Tibial artery (tissue), 4 donors: ENCODE measurements around the gene ANGPT4.
A peak's percentile ranks its signal among the peaks of the same experiment; 100 is the strongest.

ENCODE experiments used
- DNase-seq, 2 donors: peaks; one replicate each; pipeline ENCODE4 v3.0.0-alpha.2; 2019
- H3K27ac ChIP-seq, 2 donors: fragments of 200-600 bp; sonication (generic) in 1 of 2; 1 replicate in 1 of 2; 2 replicates in 1 of 2; pipeline ENCODE4 v1.5.1; 2018 to 2019; ENCODE audit warnings: mild to moderate bottlenecking in 1 of 2
- H3K27me3 ChIP-seq, 2 donors: fragments of 200-600 bp; sonication (generic) in 1 of 2; one replicate each; pipeline versions ENCODE4 v1.5.1 to v1.6.0; 2016 to 2019
- H3K36me3 ChIP-seq, 3 donors: fragments of 200-600 bp; sonication (generic) in 2 of 3; one replicate each; pipeline ENCODE4 v1.5.1; 2016 to 2019; ENCODE audit warnings: mild to moderate bottlenecking in 2 of 3
- H3K4me1 ChIP-seq, 4 donors: fragments of 200-600 bp; sonication (generic) in 2 of 4; 1 replicate in 3 of 4; 2 replicates in 1 of 4; pipeline ENCODE4 v1.5.1; 2016 to 2019
- H3K4me3 ChIP-seq, 2 donors: fragments of 200-600 bp; sonication (generic) in 1 of 2; 1 replicate in 1 of 2; 2 replicates in 1 of 2; pipeline ENCODE4 v1.5.1; 2018 to 2019; ENCODE audit warnings: mild to moderate bottlenecking in 2 of 2
- H3K9me3 ChIP-seq, 3 donors: fragments of 200-600 bp; sonication (generic) in 1 of 3; one replicate each; pipeline ENCODE4 v1.5.1; 2016 to 2019
- intact Hi-C: fragments of 100-400 bp; cut with DNase I; formaldehyde crosslinking; loops from one replicate; pipeline ENCODE4 v1.15.0; 2023; ENCODE audit warnings: low total_unique reads
- TF ChIP-seq, protein P1 (sequence below), 2 experiments: fragments of 200-600 bp in 1 of 2; fragments of 450-650 bp in 1 of 2; IDR thresholded peaks; one replicate each; pipeline ENCODE4 v1.5.1; 2017 to 2019; ENCODE audit warnings: antibody characterized with exemption in 2 of 2, mild to moderate bottlenecking in 1 of 2, moderate library complexity in 1 of 2

Gene ANGPT4

DNA sequence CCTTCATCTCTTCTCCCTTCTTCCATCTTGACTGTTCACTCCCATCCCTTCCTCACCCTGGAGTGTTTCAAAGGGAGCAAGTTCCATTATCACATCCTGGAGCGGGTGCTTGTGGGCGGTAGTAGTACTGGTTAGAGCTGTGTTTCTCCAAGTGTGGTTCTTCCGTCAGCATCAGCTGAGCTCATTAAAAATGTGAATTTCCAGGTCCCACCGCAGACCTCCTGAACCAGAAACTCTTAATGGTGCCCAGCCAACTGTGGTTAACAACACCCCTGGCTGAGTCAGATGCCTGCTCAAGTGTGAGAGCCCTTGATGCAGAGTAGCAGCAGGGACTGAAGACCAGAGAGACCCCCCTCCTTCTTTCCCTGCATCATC is 24.4 kb downstream of the ANGPT4 start:
- intact Hi-C loops: no loop called here
- DNase-seq: peak in 1 of 2 donors; percentile 45
- no peaks in the 10 kb centered on the region for H3K9me3 ChIP-seq
- H3K27me3 ChIP-seq: no peaks in the 10 kb centered on the region
- no peak overlapping the region for H3K4me3 ChIP-seq
- H3K36me3 ChIP-seq: no peaks in the 10 kb centered on the region
- peak overlapping the region; percentile 10 to 49 for H3K27ac ChIP-seq
- peaks cover 4 to 41% (median 29%) of the 10 kb centered on the region in 4 donors for H3K4me1 ChIP-seq
- TF ChIP-seq, protein P1, sequence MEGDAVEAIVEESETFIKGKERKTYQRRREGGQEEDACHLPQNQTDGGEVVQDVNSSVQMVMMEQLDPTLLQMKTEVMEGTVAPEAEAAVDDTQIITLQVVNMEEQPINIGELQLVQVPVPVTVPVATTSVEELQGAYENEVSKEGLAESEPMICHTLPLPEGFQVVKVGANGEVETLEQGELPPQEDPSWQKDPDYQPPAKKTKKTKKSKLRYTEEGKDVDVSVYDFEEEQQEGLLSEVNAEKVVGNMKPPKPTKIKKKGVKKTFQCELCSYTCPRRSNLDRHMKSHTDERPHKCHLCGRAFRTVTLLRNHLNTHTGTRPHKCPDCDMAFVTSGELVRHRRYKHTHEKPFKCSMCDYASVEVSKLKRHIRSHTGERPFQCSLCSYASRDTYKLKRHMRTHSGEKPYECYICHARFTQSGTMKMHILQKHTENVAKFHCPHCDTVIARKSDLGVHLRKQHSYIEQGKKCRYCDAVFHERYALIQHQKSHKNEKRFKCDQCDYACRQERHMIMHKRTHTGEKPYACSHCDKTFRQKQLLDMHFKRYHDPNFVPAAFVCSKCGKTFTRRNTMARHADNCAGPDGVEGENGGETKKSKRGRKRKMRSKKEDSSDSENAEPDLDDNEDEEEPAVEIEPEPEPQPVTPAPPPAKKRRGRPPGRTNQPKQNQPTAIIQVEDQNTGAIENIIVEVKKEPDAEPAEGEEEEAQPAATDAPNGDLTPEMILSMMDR (IDR thresholded peaks at IDR 0.05): no peak

DNA sequence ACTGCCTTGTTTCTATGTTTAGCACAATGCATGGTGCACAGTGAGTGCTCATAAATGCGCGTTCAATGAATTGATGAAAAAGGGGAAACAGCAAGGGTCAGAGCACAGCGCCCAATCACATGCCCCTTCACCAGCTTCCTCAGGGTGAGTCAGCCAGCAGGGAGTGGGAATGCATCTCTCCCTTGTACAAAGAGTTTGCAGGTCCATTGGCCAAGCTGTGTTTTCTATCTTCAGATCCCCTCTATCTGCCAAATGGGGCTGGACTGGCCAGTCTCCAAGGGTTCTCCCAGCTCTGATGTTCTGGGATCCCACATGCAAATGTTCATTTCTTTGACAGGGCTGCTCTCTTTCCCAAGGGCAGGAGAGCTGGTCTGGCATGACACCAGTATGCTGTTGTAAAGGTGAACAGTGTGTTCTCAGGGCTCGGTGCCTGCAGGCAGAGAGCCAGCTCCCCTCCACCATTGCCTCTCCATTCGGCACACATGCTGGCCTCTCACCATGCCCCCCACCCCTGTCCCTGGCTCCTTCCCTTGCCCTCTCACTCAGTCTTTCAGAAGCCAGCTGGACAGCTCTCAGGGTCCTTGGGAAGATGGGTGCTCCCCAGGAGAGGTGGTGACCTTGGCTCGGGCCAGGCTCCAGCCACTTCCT is 25.0 kb downstream of the ANGPT4 start:
- Histone ChIP-seq H3K27me3 (no peaks in the 10 kb centered on the region), H3K4me3 (no peak overlapping the region), H3K4me1 (peaks cover 4 to 45% (median 29%) of the 10 kb centered on the region in 4 donors), H3K9me3 (no peaks in the 10 kb centered on the region), H3K27ac (peak overlapping the region; percentile 10 to 49), H3K36me3 (no peaks in the 10 kb centered on the region)
- TF ChIP-seq, protein P1 (IDR thresholded peaks at IDR 0.05): no peak
- intact Hi-C loops: no loop called here
- peak; percentile 85 to 88 for DNase-seq

DNA sequence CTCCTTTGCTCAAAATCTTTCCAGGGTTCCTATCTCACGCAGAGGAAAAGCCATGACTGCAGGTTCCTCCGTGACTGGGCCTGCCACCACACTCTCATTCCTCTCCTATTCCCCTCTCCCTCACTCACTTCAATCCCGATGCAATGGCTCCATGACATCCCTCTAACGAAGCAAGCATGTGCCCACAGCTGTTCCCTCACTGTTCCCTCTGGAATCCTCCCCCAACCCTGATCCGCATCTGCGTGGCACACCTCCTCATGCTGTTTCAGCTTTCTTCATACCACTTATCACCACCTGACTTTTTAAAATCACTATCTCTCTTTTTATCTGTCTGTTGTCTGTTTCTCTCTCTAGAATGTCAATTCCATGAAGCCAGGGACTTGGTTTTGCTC is 25.5 kb downstream of the ANGPT4 start:
- Histone ChIP-seq H3K27me3 (no peaks in the 10 kb centered on the region), H3K9me3 (no peaks in the 10 kb centered on the region), H3K4me1 (peaks cover 4 to 50% (median 32%) of the 10 kb centered on the region in 4 donors), H3K27ac (peak overlapping the region; percentile 10 to 49), H3K4me3 (no peak overlapping the region), H3K36me3 (no peaks in the 10 kb centered on the region)
- intact Hi-C loops: no loop called here
- TF ChIP-seq, protein P1 (IDR thresholded peaks at IDR 0.05): no peak
- no peak for DNase-seq

DNA sequence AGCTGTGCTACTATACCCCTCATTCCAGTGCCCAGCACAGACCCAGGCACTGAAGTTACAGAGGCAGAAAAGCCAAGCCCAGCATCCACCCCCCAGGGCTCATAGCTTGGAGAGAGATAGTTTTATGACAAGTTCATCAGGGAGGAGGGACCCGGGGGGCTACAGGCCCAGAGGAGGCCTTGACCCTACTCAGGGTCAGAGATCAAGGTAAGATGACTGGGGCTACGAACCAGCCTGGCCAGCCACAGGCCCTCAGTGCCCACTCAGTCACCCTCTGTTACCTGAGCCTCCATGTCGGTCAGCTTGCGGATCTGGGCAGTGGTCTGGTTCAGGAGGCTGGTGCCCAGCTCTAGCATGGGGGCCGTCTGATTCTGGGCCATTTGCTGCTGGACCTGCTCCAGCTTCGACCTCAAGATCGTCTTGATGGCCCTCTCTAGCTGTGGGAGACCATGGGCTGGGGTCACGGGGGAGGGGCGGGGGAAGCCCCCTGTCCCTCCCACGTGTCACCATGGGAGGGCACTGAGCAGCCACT is 26.1 kb downstream of the ANGPT4 start:
- no peak for DNase-seq
- Histone ChIP-seq H3K9me3 (no peaks in the 10 kb centered on the region), H3K27ac (peak overlapping the region in 1 of 2 donors; percentile 10), H3K4me3 (no peak overlapping the region), H3K27me3 (no peaks in the 10 kb centered on the region), H3K4me1 (peaks cover 4 to 56% (median 37%) of the 10 kb centered on the region in 4 donors), H3K36me3 (no peaks in the 10 kb centered on the region)
- TF ChIP-seq, protein P1 (IDR thresholded peaks at IDR 0.05): no peak
- intact Hi-C loops: no loop called here

DNA sequence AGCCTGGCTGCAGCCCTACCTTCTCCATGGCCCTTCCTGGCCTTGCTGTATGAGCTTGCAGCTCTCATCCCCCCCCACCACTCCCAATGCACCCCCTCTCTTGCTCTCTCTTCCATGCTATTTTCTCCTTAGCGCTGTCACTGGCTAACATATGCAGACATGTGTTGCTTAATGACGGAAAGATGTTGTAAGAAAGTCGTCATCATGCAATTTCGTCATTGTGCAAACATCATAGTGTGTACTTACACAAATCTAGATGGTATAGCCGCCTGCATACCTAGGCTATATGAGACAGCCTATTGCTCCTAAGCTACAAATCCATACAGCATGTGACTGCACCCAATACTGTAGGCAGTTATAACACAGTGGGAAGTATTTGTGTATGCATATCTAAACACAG is 27.0 kb downstream of the ANGPT4 start:
- H3K36me3 ChIP-seq: no peaks in the 10 kb centered on the region
- no peak overlapping the region for H3K27ac ChIP-seq
- no peaks in the 10 kb centered on the region for H3K27me3 ChIP-seq
- no peaks in the 10 kb centered on the region for H3K9me3 ChIP-seq
- TF ChIP-seq, protein P1 (IDR thresholded peaks at IDR 0.05): no peak
- no peak overlapping the region for H3K4me3 ChIP-seq
- DNase-seq: no peak
- peaks cover 4 to 64% (median 44%) of the 10 kb centered on the region in 4 donors for H3K4me1 ChIP-seq
- intact Hi-C loops: no loop called here
